ENCODE data around the gene ZFYVE21.

- no peak for TF ChIP-seq CTCF (IDR thresholded peaks at IDR 0.05)
- TF ChIP-seq POLR2A (IDR thresholded peaks at IDR 0.05) = no peak
These were observed 1.4 kb upstream of the ZFYVE21 start for GRCh38 chr14:103714063-103714724.
